GM23338 (cell line): ENCODE results near the gene NFKBIZ.

Experiments used
- CTCF ChIP-seq, 2 experiments: fragments of 200-600 bp in 1 of 2; sonication (generic) in 1 of 2; conservative IDR thresholded peaks; 2 replicates each; pipeline versions ENCODE4 v1.5.1 to v1.6.1; 2016 to 2017; ENCODE audit warnings: antibody characterized with exemption in 2 of 2, low read depth in 2 of 2, mild to moderate bottlenecking in 2 of 2, moderate library complexity in 1 of 2
- EZH2 ChIP-seq: fragments of 200-600 bp; sonication (generic); IDR thresholded peaks from one replicate; pipeline ENCODE4 v1.8.0; 2017; ENCODE audit warnings: antibody characterized with exemption, mild to moderate bottlenecking, low read depth; ENCODE audit not compliant: unreplicated experiment

GRCh38 chr3:101900736-101901135, 51.4 kb downstream of the NFKBIZ start:
- TF ChIP-seq EZH2 (no peak), CTCF (conservative IDR thresholded peaks at IDR 0.05; ENCODE audit: low read depth in 2 of 2) (no peak)
